SK-N-SH treated with all-trans-retinoic acid at 6 μM for 48 hours (cell line): ENCODE measurements around the gene CYP19A1.

Experiments
- ATAC-seq: fragments of 200-7000 bp; cut with Tn5 transposase; 3 replicates; pipeline ENCODE4 v1.9.1; 2020; ENCODE audit warnings: mild to moderate bottlenecking, moderate library complexity
- ARNTL ChIP-seq: fragments of 450-650 bp; formaldehyde crosslinking; IDR thresholded peaks from 2 replicates; pipeline ENCODE4 v1.5.0; 2020; ENCODE audit warnings: low read depth, mild to moderate bottlenecking, moderate library complexity, borderline replicate concordance
- CREB5 ChIP-seq: fragments of 250-450 bp; sonication (Bioruptor Pico); IDR thresholded peaks from 2 replicates; pipeline ENCODE4 v1.5.1; 2020; ENCODE audit warnings: low read depth, mild to moderate bottlenecking, moderate library complexity
- CSDC2 ChIP-seq: fragments of 250-450 bp; sonication (Bioruptor Pico); IDR thresholded peaks from 2 replicates; pipeline ENCODE4 v1.5.0; 2020; ENCODE audit warnings: mild to moderate bottlenecking, moderate library complexity
- CSRNP3 ChIP-seq: fragments of 250-450 bp; sonication (Bioruptor Pico); IDR thresholded peaks from 2 replicates; pipeline ENCODE4 v1.5.1; 2021; ENCODE audit warnings: mild to moderate bottlenecking, moderate library complexity
- GLIS3 ChIP-seq: fragments of 250-450 bp; sonication (Bioruptor Pico); IDR thresholded peaks from 2 replicates; pipeline ENCODE4 v1.5.0; 2020; ENCODE audit warnings: mild to moderate bottlenecking, moderate library complexity
- ISL1 ChIP-seq: fragments of 250-450 bp; sonication (Bioruptor Pico); IDR thresholded peaks from 2 replicates; pipeline ENCODE4 v2.1.2; 2022; ENCODE audit warnings: mild to moderate bottlenecking, moderate library complexity
- OSR1 ChIP-seq: fragments of 250-450 bp; sonication (Bioruptor Pico); IDR thresholded peaks from 2 replicates; pipeline ENCODE4 v1.8.0; 2022; ENCODE audit warnings: moderate library complexity, mild to moderate bottlenecking, inconsistent platforms
- PATZ1 ChIP-seq: fragments of 250-450 bp; sonication (Bioruptor Pico); IDR thresholded peaks from 2 replicates; pipeline ENCODE4 v1.8.0; 2020; ENCODE audit warnings: mild to moderate bottlenecking, moderate library complexity, borderline replicate concordance
- POU6F1 ChIP-seq: fragments of 250-450 bp; sonication (Bioruptor Pico); IDR thresholded peaks from 2 replicates; pipeline ENCODE4 v1.8.0; 2021; ENCODE audit warnings: low read depth, mild to moderate bottlenecking, moderate library complexity, borderline replicate concordance
- PPARA ChIP-seq: fragments of 250-450 bp; sonication (Bioruptor Pico); IDR thresholded peaks from 2 replicates; pipeline ENCODE4 v1.5.0; 2020; ENCODE audit warnings: mild to moderate bottlenecking, borderline replicate concordance
- RARB ChIP-seq: fragments of 250-450 bp; sonication (Bioruptor Pico); IDR thresholded peaks from 2 replicates; pipeline ENCODE4 v1.8.0; 2021; ENCODE audit warnings: mild to moderate bottlenecking, moderate library complexity
- SNAI2 ChIP-seq: fragments of 250-450 bp; sonication (Bioruptor Pico); IDR thresholded peaks from 2 replicates; pipeline ENCODE4 v1.5.0; 2020; ENCODE audit warnings: mild to moderate bottlenecking, moderate library complexity
- TCF4 ChIP-seq: fragments of 250-450 bp; sonication (Bioruptor Pico); IDR thresholded peaks from 2 replicates; pipeline ENCODE4 v1.8.0; 2021; ENCODE audit warnings: mild to moderate bottlenecking, moderate library complexity, borderline replicate concordance
- TOX ChIP-seq: fragments of 250-450 bp; sonication (Bioruptor Pico); IDR thresholded peaks from 2 replicates; pipeline ENCODE4 v1.8.0; 2021; ENCODE audit warnings: mild to moderate bottlenecking, moderate library complexity, borderline replicate concordance
- TSHZ2 ChIP-seq: fragments of 250-450 bp; sonication (Bioruptor Pico); IDR thresholded peaks from 2 replicates; pipeline ENCODE4 v1.5.0; 2020; ENCODE audit warnings: mild to moderate bottlenecking, moderate library complexity
- ZFP3 ChIP-seq: fragments of 250-450 bp; sonication (Bioruptor Pico); IDR thresholded peaks from 2 replicates; pipeline ENCODE4 v1.5.0; 2020; ENCODE audit warnings: mild to moderate bottlenecking, moderate library complexity
- ZFP30 ChIP-seq: fragments of 450-650 bp; formaldehyde crosslinking; IDR thresholded peaks from 2 replicates; pipeline ENCODE4 v1.5.0; 2022; ENCODE audit warnings: mild to moderate bottlenecking, moderate library complexity
- ZNF565 ChIP-seq: fragments of 450-650 bp; formaldehyde crosslinking; conservative IDR thresholded peaks from 2 replicates; pipeline ENCODE4 v1.5.0; 2020; ENCODE audit warnings: low read depth, mild to moderate bottlenecking, moderate library complexity
- ZNF70 ChIP-seq: fragments of 450-650 bp; formaldehyde crosslinking; IDR thresholded peaks from 2 replicates; pipeline ENCODE4 v1.5.0; 2020; ENCODE audit warnings: mild to moderate bottlenecking, moderate library complexity
- ZNF8 ChIP-seq: fragments of 450-650 bp; formaldehyde crosslinking; IDR thresholded peaks from 2 replicates; pipeline ENCODE4 v1.5.0; 2020; ENCODE audit warnings: mild to moderate bottlenecking, moderate library complexity

Gene CYP19A1

GRCh38 chr15:51315726-51316125, 22.7 kb downstream of the CYP19A1 start:
- TF ChIP-seq ARNTL (CRISPR knock-in tag) (no peak), TOX (CRISPR knock-in tag) (no peak), TCF4 (CRISPR knock-in tag) (no peak), OSR1 (CRISPR knock-in tag) (no peak), CSRNP3 (CRISPR knock-in tag) (no peak), ZFP30 (CRISPR knock-in tag) (no peak), PATZ1 (no peak), ZFP3 (CRISPR knock-in tag) (no peak), GLIS3 (no peak), ZNF8 (CRISPR knock-in tag) (no peak), CREB5 (CRISPR knock-in tag) (no peak), RARB (CRISPR knock-in tag) (no peak), ZNF565 (CRISPR knock-in tag) (no peak), SNAI2 (no peak), CSDC2 (no peak), ZNF70 (CRISPR knock-in tag) (no peak)
- ATAC-seq, result no peak

GRCh38 chr15:51314391-51315337, 23.7 kb downstream of the CYP19A1 start:
- TF ChIP-seq PPARA (CRISPR knock-in tag) (no peak), TCF4 (CRISPR knock-in tag) (no peak), ZNF8 (CRISPR knock-in tag) (no peak)
- TF ChIP-seq, all 23 proteins: peak for 0
- ATAC-seq, result no peak

GRCh38 chr15:51313644-51314280, 24.6 kb downstream of the CYP19A1 start:
- ATAC-seq, result no peak
- TF ChIP-seq TCF4 (CRISPR knock-in tag) (no peak), ZFP3 (CRISPR knock-in tag) (no peak), ARNTL (CRISPR knock-in tag) (no peak), RARB (CRISPR knock-in tag) (no peak), ZFP30 (CRISPR knock-in tag) (no peak), ISL1 (CRISPR knock-in tag) (no peak), POU6F1 (CRISPR knock-in tag) (no peak), ZNF8 (CRISPR knock-in tag) (no peak), GLIS3 (no peak), PPARA (CRISPR knock-in tag) (no peak), OSR1 (CRISPR knock-in tag) (no peak), TSHZ2 (CRISPR knock-in tag) (no peak), SNAI2 (no peak), CSDC2 (no peak)
